G401.6 (cell line): ENCODE measurements around the gene IL2RA.

Experiments used
- FAIRE-seq: peaks from 2 replicates; lab custom pipeline; 2012; peaks lifted over from hg19 to GRCh38; lab: Jason Lieb, UNC

Gene IL2RA

DNA sequence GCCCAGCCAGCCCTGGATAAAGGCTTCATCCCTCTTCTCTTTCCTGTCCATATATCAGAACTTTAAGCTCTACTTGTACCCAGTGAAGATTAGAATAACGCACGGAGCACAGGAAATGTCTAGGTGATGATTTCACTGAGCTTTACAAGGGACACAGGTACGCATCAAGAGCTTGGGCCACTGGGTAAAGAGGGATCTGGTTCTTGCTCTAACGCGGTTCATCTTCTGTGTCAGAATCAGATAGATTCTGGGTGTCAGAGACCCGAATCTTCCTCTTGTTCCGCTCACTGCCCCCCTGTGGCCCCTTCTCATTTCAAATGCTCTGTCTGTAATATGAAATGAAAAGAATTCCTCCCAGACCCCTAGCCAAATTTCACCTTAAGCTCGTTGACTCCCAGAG is 24.7 kb downstream of the IL2RA start:
- no peak for FAIRE-seq

- FAIRE-seq, result no peak
These were observed 25.3 kb downstream of the IL2RA start for GRCh38 chr10:6036861-6037321.

- no peak for FAIRE-seq
These were observed 26.1 kb downstream of the IL2RA start for GRCh38 chr10:6035931-6036575.

DNA sequence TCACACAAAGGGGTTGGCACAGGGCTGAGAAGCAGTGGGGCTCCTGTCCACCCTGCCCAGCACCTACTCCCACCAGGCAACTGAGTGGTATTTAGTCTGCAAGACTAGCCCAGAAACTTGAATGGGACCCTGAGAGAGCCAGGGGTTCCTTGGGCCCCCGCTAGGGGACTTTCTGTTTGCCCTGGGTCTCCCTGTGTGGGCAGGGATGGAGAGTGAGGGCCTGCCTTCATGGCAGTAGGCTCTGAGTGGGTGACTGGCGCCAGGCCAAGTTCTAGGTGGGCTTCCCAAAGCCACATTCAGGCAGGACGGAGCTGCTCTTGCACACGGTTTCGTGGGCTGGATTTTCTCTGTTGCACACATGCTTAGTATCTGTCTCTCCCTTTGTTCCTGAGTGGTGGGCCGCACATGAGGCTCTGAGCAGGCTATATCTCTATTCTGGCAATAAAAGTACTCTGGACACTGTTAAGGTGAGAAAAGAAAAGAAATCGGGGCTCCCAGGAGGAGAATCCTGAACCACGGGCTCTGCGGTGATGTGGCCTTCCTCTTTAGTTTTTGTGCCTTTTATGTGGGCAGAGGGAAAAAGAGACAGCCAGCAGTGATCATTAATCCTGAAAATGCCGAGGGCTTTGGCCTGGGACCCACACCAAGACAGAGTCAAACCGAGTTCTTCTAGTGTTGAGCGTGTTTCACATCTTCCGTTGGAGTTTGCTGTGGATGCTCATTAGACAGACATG is 26.9 kb downstream of the IL2RA start:
- no peak for FAIRE-seq

DNA sequence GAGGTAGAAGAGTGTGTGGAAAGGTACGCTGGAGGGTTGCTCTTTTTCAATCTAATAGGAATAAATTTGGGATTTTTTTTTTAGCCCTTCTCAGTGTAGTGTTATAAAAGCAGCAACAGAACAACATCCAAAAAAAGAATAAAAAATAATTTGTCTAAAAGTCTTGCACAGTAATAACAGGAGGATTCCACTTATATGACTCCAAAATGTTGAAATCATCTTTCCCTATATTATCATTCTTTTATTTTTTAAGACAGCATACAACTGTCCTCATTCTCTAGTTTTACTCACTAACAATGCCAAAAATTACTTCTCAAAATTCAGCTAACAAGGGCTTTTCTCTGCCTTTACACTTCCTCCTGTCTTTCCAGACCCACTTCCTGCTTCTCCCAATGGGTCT is 27.8 kb downstream of the IL2RA start:
- FAIRE-seq, result no peak

- FAIRE-seq, result no peak
These were observed 28.2 kb downstream of the IL2RA start for GRCh38 chr10:6033954-6034353.

GRCh38 chr10:6030940-6031339 is 31.2 kb downstream of the IL2RA start:
- no peak for FAIRE-seq

DNA sequence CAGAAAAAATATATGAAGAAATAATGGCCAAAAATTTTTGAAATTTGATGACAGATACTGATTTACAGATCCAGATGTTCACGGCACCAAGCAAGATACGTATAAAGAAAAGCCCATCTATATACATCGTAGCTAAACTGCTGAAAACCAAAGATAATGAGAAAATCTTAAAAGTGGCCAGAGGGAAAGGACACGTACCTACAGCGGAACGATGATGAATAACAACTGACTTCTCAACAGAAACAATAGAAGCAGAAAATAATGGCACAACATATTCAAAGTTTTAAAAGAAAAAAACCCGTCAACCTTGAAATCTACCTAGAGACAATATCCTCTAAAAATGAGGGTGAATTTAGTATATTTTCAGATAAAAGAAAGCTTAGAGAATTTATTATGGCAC is 31.9 kb downstream of the IL2RA start:
- no peak for FAIRE-seq

DNA sequence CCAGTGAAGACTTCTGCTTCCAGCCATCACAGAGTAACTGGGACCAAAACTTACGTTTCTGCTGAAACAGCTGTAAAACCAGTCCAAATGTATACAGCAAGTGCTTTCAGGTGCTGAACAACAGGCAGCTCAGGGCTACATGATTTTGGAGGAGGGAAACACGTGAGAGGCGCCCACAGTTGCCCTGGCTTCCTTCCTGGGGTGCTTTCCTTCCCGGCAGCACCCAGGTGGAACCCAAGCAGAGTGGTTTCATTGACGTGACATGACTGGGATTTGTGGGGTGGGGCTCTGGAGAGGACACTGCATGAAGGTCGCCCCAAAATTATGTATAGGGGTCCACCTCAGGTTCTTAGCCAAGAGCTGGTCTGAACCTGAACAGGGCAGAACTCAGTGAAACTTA is 34.2 kb downstream of the IL2RA start:
- FAIRE-seq, result no peak

DNA sequence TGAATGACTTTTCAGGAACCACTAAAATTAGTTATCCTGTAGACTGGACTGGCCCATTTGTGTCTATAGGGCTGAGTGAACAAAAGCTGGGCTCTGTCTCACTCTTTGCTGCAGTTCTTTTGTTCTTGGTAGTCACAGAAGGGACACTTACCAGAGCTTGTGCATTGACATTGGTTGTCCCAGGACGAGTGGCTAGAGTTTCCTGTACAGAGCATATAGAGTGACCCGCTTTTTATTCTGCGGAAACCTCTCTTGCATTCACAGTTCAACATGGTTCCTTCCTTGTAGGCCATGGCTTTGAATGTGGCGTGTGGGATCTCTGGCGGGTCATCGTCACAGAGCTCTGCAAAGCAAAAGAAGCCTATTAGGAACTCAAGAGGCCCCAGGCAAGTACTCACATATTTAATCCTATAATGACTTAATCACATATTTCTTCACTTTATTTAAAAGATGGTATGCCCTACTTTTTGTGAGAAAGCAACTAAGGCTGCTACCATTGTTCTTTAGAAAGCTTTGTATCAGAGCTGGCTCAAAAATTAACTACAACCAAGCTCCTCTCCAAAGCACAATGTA is 36.4 kb downstream of the IL2RA start:
- no peak for FAIRE-seq

DNA sequence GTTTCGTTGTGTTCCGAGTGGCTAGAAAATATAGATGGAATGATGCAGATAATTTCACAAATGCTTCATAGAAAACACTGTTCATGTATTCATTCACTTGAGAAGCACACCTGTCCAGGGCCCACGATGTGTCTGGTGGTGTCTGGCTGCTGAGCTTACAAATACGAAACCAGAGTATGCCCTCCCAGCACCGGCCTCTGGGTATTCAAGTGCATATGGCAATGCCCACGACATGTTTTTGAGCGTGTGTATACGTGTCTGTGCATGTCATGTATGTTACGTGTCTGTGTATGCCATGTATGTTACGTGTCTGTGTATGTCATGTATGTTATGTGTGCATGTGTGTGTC is 37.9 kb downstream of the IL2RA start:
- no peak for FAIRE-seq

- no peak for FAIRE-seq
These were observed 38.4 kb downstream of the IL2RA start for GRCh38 chr10:6023661-6024333.

GRCh38 chr10:6022660-6023059 is 39.5 kb downstream of the IL2RA start:
- no peak for FAIRE-seq

GRCh38 chr10:6020826-6021225 is 41.3 kb downstream of the IL2RA start:
- FAIRE-seq, result no peak

- FAIRE-seq, result no peak
These were observed 42.4 kb downstream of the IL2RA start for GRCh38 chr10:6019796-6020195.

DNA sequence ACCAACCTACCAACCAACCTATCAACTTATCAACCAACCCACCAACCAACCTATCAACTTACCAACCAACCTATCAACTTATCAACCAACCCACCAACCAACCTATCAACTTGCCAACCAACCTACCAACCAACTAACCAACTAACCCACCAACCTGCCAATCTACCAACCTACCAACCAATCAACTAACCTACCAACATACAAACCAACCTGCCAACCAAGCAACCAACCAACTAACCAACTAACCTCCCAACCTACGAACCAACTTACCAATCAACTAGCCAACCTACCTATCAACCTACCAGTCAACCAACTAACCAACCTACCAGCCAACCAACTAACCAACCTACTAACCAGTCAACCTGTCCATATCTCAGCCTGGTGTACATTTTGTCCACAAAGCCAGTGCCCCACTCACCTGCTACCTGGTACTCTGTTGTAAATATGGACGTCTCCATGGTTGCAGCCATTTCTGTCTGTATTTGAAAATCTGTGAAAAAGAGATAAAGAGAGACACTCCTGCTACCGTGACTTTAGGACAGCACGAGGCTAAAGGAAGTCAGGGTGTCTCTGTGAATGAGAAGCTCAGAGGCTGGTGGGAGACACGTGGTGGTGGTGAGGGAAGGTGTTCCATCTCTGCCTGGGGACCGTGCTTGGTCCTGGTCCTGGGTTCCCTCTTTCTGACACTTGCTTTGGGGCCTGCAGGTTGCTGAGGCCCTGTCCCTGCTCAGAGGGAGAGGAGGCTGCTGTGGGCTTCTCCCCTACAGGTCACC is 43.0 kb downstream of the IL2RA start:
- FAIRE-seq, result no peak

DNA sequence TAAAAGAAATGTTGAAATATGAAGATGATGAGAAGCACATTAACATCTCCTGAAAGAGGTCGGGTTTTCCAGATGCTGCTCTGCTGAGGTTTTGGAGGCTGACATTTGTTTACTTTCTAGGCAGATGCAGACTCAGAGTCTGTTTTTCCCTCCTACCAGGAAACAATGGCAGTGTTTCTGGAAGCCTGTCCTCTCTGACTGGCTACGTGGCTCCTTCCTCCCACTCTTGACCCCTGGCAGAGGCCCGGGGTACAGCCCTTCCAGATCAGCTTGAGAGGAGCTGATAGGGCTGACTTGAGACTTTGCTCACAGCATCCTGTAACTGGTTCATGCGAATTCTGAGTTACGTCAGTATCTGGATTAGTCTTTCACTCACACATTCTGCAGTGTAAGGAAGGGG is 43.7 kb downstream of the IL2RA start:
- no peak for FAIRE-seq

DNA sequence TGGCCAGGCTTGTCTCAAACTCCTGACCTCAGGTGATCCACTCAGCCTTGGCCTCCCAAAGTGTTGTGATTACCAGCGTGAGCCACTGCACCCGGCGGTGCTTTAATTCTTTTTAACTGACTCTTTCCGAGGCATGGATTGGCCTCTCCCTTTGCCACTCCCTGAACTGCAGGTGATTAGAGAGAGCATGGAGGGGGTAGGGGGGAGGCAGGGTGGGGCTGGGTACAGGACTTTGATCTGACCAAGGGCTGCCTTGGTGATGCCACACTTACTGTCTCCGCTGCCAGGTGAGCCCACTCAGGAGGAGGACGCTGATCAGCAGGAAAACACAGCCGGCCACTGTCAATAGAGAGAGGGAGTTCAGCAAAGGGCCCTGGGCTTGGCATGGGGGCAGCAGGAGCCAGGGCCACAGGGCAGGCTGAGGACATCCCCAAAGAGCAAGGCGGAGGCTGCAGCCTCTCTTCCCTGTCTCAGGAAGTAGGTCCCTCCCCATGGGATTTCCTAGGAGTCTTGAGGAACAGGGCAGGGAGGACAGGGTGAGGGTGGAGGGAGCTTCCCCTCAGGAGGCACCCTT is 44.3 kb downstream of the IL2RA start:
- no peak for FAIRE-seq

- FAIRE-seq, result peak; percentile 27
These were observed 47.9 kb downstream of the IL2RA start for GRCh38 chr10:6014241-6014761.

GRCh38 chr10:6013413-6014192 is 48.6 kb downstream of the IL2RA start:
- no peak for FAIRE-seq
